Caki2 (cell line): ENCODE data around the gene KDM3B. TPM values are rescaled to one million over a fixed set of nuclear protein-coding genes. Genes with fewer than 3 reads are reported as not detected.

Source experiments
- DNase-seq: peaks from one replicate; pipeline ENCODE4 v3.0.0-alpha.2; 2015; ENCODE audit warnings: low read depth
- in situ Hi-C: cut with HindIII; loops from 2 replicates; pipeline ENCODE4 v1.10.0; 2016; ENCODE audit warnings: low sequenced_read_pairs, low pct_unique_long_range_greater_than_20kb, mixed read lengths
- total RNA-seq: library from RNA; depleted of rRNA; stranded (reverse); fragments of >200 nt; shearing (Covaris generic); gene quantifications from 2 replicates; pipeline ENCODE4 v1.2.3, GENCODE V29; 2014; ENCODE audit warnings: low replicate concordance

Gene KDM3B
- total RNA-seq, 1 experiment from 2014 or later: 16.9 TPM

DNA sequence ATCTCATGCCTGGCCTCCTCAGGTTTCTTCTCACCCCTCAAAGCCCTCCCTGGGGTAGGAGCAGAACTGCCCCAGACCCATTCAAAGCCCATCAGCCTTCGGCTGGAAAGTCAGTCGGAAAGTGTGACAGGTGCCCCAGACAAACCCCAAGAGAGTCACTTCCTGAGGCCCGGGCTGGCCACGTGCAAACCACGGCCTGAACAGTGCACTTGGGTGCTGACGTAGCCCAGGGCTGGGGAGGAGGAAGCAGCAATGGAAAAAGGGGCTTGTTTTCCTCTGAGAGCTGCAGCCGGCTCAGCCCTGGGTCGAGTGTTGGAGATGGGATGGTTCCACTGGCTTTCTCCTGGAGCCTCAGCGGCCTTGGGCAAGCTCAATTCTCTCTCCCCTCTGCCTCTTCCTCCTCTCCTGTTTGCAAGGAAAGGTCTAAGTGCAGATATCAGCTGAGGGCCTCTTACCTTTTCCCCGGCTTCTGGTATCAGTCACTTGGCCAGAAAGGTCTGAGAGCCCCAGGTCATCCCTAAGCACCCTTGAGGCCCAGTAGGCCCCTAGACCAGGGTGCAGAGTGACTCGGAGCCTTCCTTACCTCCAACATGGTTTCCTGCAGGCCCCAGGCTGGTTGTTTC lies 106.9 kb downstream of the KDM3B start:
- no peak for DNase-seq
- in situ Hi-C loops: no loop called here

DNA sequence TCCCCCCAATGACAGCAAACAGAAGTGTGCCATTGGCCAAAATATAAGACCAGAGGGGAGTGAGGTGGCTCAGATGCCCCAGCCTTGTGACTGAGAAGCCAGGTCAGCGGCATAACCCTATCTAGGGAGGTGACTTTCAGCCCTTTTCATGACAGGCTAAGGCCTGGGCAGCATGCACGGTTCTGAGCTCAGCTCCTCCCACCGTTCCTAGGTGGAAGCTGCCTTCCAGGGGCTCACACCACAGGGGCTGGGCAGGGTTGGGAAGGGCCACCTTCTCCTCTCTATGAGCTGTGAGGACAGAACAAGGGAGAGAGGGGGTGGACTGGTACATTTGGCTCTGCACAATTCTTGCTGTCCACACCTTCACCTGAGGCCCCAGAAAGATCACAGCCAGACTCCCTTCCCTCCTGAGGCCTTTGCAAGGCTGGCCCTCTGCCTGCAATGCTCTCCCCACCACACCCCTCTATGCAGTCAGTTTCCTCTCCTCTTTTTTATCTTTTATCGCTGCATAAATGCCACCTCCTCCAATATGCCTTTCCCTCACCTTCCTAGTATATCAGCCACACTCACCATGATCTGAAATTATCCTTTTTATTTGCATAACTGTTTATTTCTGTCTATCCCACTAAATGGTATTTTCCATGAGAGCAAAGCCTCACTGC lies 107.7 kb downstream of the KDM3B start:
- in situ Hi-C loops: no loop called here
- no peak for DNase-seq

DNA sequence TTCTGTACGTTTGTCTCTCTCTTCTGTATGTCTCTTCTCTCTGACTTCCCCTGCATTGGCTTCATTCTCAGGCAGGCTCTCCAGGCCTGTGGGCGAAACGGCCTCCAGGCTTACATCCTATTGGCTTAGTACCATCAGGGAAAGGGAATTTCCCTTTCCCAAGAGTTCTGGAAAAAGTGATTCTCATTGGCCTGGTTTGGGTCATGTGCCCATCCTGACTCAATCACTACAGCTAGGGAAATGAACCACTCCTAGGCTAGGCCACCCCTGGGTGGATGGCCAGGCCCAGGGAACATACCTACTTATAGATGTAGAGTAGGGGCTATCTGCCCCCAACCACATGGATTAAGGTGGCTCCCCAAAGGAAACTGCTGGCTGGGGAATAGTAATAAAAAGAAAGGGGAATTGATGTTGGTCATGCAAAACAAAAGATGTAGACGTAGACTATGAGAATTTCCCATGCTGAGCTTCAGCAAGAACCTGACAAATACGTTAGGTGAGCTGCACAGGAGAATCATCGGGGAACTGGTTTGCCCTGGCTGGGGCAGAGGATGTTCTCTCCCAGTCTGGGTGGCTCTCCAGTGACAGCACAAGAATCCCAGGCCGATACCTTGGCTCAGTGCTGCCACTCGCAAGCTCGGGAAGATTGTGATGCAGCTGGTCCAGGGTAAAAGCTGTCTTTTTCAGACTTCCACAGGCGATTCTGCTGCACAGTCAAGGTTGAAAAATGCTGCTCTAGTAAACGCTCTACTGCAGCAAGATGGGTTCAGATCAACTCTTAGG lies 109.0 kb downstream of the KDM3B start:
- DNase-seq: peak; percentile 73
- in situ Hi-C loops: no loop called here

DNA sequence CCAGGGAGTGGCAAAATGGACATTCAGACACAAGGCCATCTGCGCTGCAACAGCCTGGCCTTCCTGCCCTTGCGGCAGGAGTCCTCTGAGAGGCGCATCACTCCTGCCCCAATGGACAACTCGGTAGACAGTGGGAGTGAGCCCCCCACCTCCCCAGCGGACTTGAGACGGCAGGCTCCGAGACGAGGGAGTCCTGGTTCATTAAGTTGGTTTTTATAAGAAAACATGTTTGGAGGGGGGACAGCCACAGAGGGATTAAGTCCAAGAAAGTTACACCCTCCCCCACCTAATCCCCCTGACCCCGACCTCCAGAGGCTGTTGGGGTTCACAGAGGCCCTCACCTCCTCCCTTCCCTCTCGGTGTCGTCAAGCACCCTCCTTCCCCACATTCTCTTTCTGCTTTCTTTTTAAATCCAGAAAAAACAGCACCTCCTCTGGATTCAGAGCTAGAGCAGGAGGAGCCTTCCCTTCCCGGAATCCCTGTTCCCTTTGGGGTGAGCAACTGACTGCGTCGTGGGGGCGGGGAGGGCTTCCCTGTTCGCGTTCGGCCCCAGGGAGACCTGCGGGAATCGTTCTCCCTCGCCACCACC lies 111.0 kb downstream of the KDM3B start:
- DNase-seq: no peak
- in situ Hi-C loops: no loop called here

DNA sequence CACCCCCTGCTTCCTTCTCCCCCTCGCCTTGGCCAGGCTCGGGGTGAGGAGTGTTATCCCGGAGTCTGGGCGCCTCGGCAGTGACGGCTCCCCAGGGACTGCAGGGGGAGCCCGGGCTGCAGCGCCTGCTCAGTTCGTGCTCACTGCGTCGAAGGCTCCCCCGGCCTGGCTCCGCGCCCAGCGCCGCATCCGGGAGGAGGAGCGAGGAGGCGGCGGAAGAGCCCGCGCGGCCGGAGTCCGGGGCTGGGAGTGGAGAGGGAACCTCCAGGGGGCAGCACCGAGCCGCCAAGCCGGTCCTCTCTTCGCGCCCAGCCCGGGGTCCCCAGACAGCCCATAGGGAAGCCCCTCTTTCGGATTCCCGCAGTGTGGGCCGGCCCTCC lies 111.5 kb downstream of the KDM3B start:
- in situ Hi-C loops: no loop called here
- DNase-seq: peak; percentile 93

DNA sequence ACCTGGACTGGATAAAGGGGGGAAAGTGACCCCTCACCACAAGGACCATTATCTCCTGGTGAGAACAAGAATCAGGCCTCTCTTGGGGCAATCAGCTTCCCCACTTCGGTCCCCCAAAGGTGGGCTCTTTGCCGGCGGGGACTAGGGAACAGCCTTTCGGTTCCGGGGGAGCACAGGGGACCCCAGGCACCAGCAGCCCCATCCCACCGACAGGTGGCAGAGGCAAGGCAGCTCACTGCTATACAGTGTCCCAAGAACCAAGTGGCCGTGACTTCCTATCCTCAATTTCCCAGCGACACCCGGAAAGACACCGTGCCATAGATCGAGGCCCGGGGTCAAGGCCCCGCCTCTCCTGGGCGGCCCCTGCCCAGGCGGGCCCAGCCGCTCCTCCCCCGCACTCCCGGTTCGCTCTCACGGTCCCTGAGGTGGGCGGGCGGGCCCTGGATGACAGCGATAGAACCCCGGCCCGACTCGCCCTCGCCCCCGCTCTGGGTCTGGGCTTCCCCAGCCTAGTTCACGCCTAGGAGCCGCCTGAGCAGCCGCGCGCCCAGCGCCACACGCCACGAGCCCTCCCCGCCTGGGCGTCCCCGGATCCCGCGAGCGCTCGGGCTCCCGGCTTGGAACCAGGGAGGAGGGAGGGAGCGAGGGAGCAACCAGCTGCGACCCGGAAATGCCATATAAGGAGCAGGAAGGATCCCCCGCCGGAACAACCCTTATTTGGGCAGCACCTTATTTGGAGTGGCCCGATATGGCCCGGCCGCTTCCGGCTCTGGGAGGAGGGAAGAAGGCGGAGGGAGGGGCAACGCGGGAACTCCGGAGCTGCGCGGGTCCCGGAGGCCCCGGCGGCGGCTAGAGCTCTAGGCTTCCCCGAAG lies 112.1 kb downstream of the KDM3B start:
- peak; percentile 98 for DNase-seq
- in situ Hi-C loops: no loop called here

DNA sequence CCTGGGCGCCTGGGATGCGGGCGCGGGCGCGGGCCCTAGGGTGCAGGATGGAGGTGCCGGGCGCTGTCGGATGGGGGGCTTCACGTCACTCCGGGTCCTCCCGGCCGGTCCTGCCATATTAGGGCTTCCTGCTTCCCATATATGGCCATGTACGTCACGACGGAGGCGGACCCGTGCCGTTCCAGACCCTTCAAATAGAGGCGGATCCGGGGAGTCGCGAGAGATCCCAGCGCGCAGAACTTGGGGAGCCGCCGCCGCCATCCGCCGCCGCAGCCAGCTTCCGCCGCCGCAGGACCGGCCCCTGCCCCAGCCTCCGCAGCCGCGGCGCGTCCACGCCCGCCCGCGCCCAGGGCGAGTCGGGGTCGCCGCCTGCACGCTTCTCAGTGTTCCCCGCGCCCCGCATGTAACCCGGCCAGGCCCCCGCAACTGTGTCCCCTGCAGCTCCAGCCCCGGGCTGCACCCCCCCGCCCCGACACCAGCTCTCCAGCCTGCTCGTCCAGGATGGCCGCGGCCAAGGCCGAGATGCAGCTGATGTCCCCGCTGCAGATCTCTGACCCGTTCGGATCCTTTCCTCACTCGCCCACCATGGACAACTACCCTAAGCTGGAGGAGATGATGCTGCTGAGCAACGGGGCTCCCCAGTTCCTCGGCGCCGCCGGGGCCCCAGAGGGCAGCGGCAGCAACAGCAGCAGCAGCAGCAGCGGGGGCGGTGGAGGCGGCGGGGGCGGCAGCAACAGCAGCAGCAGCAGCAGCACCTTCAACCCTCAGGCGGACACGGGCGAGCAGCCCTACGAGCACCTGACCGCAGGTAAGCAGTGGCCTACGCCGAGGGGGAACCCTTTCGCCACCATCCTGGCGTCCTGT lies 113.0 kb downstream of the KDM3B start, which contains the start of gene EGR1:
TSS of gene EGR1 (plus strand) at position 219 of the 864 bp plus-strand sequence. CDS start at position 502, 283 bp downstream.
- DNase-seq: no peak
- in situ Hi-C loops: no loop called here

DNA sequence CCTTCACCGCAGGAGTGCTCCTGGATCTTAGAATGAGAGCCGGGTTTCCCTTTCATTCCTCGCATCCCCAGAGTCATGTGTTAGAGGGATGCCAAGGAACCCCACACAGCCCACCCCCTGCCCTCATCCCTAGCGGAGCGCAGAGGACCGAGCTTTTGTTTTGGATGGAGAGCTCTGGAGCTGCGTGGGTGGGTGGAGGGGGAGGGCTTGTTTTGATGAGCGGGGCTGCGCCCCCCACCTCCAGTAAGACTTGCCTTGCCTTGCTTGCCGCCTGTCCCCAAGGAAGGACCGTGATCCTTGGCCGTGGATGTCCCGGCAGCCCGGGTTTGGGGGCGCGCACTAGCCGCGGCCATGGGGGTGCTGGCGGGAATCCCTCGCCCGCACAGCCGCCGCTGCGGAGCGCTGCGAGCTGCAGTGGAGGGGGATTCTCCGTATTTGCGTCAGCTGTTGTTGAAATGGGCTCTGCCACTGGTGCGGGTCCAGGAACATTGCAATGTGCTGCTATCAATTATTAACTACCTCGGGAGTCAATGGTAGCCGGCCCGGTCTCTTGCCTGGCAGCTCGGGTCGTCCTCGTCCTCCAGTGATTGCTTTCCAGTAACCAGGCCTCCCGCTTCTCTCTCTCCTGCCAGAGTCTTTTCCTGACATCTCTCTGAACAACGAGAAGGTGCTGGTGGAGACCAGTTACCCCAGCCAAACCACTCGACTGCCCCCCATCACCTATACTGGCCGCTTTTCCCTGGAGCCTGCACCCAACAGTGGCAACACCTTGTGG lies 113.8 kb downstream of the KDM3B start:
- no peak for DNase-seq
- in situ Hi-C loops: no loop called here

DNA sequence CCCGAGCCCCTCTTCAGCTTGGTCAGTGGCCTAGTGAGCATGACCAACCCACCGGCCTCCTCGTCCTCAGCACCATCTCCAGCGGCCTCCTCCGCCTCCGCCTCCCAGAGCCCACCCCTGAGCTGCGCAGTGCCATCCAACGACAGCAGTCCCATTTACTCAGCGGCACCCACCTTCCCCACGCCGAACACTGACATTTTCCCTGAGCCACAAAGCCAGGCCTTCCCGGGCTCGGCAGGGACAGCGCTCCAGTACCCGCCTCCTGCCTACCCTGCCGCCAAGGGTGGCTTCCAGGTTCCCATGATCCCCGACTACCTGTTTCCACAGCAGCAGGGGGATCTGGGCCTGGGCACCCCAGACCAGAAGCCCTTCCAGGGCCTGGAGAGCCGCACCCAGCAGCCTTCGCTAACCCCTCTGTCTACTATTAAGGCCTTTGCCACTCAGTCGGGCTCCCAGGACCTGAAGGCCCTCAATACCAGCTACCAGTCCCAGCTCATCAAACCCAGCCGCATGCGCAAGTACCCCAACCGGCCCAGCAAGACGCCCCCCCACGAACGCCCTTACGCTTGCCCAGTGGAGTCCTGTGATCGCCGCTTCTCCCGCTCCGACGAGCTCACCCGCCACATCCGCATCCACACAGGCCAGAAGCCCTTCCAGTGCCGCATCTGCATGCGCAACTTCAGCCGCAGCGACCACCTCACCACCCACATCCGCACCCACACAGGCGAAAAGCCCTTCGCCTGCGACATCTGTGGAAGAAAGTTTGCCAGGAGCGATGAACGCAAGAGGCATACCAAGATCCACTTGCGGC lies 114.6 kb downstream of the KDM3B start:
- no peak for DNase-seq
- in situ Hi-C loops: no loop called here

DNA sequence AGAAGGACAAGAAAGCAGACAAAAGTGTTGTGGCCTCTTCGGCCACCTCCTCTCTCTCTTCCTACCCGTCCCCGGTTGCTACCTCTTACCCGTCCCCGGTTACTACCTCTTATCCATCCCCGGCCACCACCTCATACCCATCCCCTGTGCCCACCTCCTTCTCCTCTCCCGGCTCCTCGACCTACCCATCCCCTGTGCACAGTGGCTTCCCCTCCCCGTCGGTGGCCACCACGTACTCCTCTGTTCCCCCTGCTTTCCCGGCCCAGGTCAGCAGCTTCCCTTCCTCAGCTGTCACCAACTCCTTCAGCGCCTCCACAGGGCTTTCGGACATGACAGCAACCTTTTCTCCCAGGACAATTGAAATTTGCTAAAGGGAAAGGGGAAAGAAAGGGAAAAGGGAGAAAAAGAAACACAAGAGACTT lies 115.2 kb downstream of the KDM3B start:
- no peak for DNase-seq
- in situ Hi-C loops: no loop called here

DNA sequence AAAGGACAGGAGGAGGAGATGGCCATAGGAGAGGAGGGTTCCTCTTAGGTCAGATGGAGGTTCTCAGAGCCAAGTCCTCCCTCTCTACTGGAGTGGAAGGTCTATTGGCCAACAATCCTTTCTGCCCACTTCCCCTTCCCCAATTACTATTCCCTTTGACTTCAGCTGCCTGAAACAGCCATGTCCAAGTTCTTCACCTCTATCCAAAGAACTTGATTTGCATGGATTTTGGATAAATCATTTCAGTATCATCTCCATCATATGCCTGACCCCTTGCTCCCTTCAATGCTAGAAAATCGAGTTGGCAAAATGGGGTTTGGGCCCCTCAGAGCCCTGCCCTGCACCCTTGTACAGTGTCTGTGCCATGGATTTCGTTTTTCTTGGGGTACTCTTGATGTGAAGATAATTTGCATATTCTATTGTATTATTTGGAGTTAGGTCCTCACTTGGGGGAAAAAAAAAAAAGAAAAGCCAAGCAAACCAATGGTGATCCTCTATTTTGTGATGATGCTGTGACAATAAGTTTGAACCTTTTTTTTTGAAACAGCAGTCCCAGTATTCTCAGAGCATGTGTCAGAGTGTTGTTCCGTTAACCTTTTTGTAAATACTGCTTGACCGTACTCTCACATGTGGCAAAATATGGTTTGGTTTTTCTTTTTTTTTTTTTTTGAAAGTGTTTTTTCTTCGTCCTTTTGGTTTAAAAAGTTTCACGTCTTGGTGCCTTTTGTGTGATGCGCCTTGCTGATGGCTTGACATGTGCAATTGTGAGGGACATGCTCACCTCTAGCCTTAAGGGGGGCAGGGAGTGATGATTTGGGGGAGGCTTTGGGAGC lies 115.9 kb downstream of the KDM3B start:
- DNase-seq: no peak
- in situ Hi-C loops: no loop called here

DNA sequence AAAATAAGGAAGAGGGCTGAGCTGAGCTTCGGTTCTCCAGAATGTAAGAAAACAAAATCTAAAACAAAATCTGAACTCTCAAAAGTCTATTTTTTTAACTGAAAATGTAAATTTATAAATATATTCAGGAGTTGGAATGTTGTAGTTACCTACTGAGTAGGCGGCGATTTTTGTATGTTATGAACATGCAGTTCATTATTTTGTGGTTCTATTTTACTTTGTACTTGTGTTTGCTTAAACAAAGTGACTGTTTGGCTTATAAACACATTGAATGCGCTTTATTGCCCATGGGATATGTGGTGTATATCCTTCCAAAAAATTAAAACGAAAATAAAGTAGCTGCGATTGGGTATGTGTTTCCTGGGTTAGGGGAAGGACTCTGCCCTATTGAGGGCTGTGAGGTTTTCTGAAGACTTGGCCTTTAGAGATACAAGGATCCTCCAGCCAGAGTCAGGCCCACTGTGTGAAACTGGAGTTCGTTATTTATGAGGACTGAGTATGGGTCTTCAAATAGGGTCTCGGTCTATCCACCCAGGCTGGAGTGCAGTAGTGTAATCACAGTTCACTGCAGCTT lies 116.6 kb downstream of the KDM3B start:
- in situ Hi-C loops: no loop called here
- no peak for DNase-seq

DNA sequence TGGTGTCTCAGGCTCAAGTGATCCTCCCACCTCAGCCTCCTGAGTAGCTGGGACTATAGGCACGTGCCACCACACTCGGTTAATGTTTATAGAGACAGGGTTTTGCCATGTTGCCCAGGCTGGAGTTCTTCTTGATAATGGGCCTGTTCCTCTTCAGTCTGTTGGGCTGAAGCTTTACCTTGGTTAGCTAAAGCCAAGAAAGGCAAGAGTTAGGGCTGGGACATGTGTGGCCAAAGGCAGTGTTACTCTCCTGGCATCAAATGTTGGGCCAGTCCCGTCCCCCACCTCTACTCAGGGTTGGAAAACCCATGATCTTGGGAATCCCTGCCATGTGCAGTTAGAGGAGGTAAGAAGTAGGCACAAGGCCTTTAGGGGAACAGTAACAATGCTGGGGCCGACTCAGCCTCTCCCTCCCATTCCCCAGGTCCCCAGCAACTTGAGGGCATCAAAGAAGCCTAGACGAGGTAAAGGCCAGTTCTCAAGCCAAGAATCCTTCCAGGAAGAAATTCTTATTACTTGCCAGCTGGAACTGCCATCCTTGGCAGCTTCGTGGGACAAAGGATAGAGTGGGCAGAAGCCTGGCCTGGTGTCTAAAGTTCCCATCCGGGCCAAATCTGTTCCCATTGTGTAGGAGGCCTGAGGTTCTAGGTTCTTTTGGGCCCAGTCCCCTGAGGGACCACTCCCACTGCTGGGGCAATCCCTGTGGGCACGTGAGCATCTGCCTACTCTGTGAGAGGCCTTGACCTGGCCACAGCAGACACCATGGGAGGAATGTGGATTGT lies 117.2 kb downstream of the KDM3B start:
- peak; percentile 33 for DNase-seq
- in situ Hi-C loops: no loop called here
